Measurements from ENCODE around the gene POGLUT2. TPM values are rescaled to one million over a fixed set of nuclear protein-coding genes. Genes with fewer than 3 reads are reported as not detected.

POGLUT2 gene
- total and polyA plus RNA-seq, 2 donors (not counting 3 experiments of a cell fraction or from before 2014, with no cell fraction given), result 17.9 to 22.5 TPM

GRCh38 chr13:102825400-102825799 is 26.6 kb upstream of the POGLUT2 start:
- no peaks in the 10 kb centered on the region for H3K79me2 ChIP-seq (ENCODE audit: control insufficient read depth, insufficient read depth, low read length)
- dilution Hi-C loops (cut with MboI; ENCODE audit: extremely low pct_ligation_motif_present, low sequenced_read_pairs) (no loop called here), intact Hi-C loops (cut with micrococcal nuclease) (no loop called here)
- TF ChIP-seq CTCF (IDR thresholded peaks at IDR 0.05; ENCODE audit: extremely low read depth in 1 of 2, insufficient read depth in 1 of 2, low read depth in 1 of 2, low read length in 2 of 2) (no peak), EZH2 (IDR thresholded peaks at IDR 0.05; ENCODE audit: borderline replicate concordance, low read depth, low read length, severe bottlenecking) (no peak), POLR2A (IDR thresholded peaks at IDR 0.05; ENCODE audit: low read depth, low read length) (no peak), GATA2 (IDR thresholded peaks at IDR 0.05; ENCODE audit: insufficient read depth, insufficient read length, low read depth, low read length) (no peak), JUN (IDR thresholded peaks at IDR 0.05; ENCODE audit: borderline replicate concordance, insufficient read depth, insufficient read length, low read depth) (no peak)
- H3K4me2 ChIP-seq (ENCODE audit: insufficient read depth, low read length), result peak overlapping the region; percentile 93
- H2AFZ ChIP-seq (ENCODE audit: low read depth, low read length), result peak overlapping the region; percentile 11
- H3K27ac ChIP-seq (ENCODE audit: insufficient read depth, low read depth, low read length), result peak overlapping the region; percentile 42
- H4K20me1 ChIP-seq (replicated peaks; ENCODE audit: control insufficient read depth, extremely low read depth, insufficient read depth, low read length), result no peaks in the 10 kb centered on the region
- H3K9me3 ChIP-seq (replicated peaks; ENCODE audit: control insufficient read depth, insufficient read depth, low read length), result no peaks in the 10 kb centered on the region
- H3K9ac ChIP-seq (replicated peaks; ENCODE audit: extremely low read depth, insufficient read depth, low read length), result no peak overlapping the region
- no peaks in the 10 kb centered on the region for H3K9me1 ChIP-seq (replicated peaks; ENCODE audit: control insufficient read depth, extremely low read depth, insufficient read depth, low read length)
- DNase-seq (ENCODE audit: low read depth, low spot score) (no peak), FAIRE-seq (no peak)
- no TSS peak for BruUV-seq (replicated peaks)
- peaks cover 16% of the 10 kb centered on the region for H3K4me1 ChIP-seq (ENCODE audit: control insufficient read depth, extremely low read depth, insufficient read depth, low read length)
- peaks cover 4 to 7% of the 10 kb centered on the region in 2 experiments for H3K36me3 ChIP-seq (ENCODE audit: control insufficient read depth in 2 of 2, extremely low read depth in 1 of 2, insufficient read depth in 2 of 2, low read length in 2 of 2)
- H3K27me3 ChIP-seq (ENCODE audit: control insufficient read depth in 2 of 2, insufficient read depth in 2 of 2, low read length in 2 of 2), result no peaks in the 10 kb centered on the region
- ChIA-PET CTCF (interaction anchor here (0.9 to 1.5 kb wide), 5 partner anchors 18 to 269 kb away, joined by 3 to 5 read pairs (median 5); no protein-coding TSS in a partner anchor), POLR2A (no interaction called here)
- H3K4me3 ChIP-seq (replicated peaks in 1 of 3; ENCODE audit: insufficient read depth in 1 of 3, low read depth in 1 of 3, low read length in 3 of 3), result no peak overlapping the region

DNA sequence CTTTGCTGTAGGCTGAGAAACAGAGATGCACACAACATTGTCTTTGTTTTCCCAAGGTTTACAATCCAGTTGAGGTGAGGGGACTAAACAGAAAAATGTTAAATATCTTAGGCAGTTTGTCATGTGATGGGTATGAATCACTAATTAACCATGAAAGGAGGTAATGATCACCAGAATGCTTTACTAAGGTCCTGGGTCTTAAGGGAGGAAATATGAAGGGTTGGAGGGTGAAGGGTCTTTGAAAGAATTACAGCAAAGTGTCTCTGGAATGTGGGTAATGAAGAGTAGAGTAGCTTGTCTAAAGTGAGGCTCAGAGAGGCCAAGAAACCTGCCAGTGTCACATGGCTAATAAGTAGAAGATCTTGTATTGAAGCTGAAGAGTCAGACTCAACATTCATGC is 19.1 kb upstream of the POGLUT2 start:
- Histone ChIP-seq H3K36me3 (ENCODE audit: control insufficient read depth in 2 of 2, extremely low read depth in 1 of 2, insufficient read depth in 2 of 2, low read length in 2 of 2) (peaks cover 2 to 6% of the 10 kb centered on the region in 2 experiments), H2AFZ (ENCODE audit: low read depth, low read length) (no peak overlapping the region), H3K9me1 (replicated peaks; ENCODE audit: control insufficient read depth, extremely low read depth, insufficient read depth, low read length) (no peaks in the 10 kb centered on the region), H3K4me2 (ENCODE audit: insufficient read depth, low read length) (no peak overlapping the region), H3K4me1 (ENCODE audit: control insufficient read depth, extremely low read depth, insufficient read depth, low read length) (no peaks in the 10 kb centered on the region), H4K20me1 (replicated peaks; ENCODE audit: control insufficient read depth, extremely low read depth, insufficient read depth, low read length) (peaks cover 3% of the 10 kb centered on the region), H3K4me3 (replicated peaks in 1 of 3; ENCODE audit: insufficient read depth in 1 of 3, low read depth in 1 of 3, low read length in 3 of 3) (no peak overlapping the region), H3K9ac (replicated peaks; ENCODE audit: extremely low read depth, insufficient read depth, low read length) (no peak overlapping the region), H3K27me3 (ENCODE audit: control insufficient read depth in 2 of 2, insufficient read depth in 2 of 2, low read length in 2 of 2) (no peaks in the 10 kb centered on the region), H3K27ac (ENCODE audit: insufficient read depth, low read depth, low read length) (no peak overlapping the region), H3K9me3 (replicated peaks; ENCODE audit: control insufficient read depth, insufficient read depth, low read length) (no peaks in the 10 kb centered on the region), H3K79me2 (ENCODE audit: control insufficient read depth, insufficient read depth, low read length) (peaks cover 10% of the 10 kb centered on the region)
- no peak for DNase-seq (ENCODE audit: low read depth, low spot score)
- CTCF ChIA-PET, result no interaction called here
- no peak for TF ChIP-seq MYC (IDR thresholded peaks at IDR 0.05; ENCODE audit: low read depth, low read length)
- no peak for TF ChIP-seq POLR2A (IDR thresholded peaks at IDR 0.05; ENCODE audit: low read depth, low read length)
- no peak for TF ChIP-seq CTCF (IDR thresholded peaks at IDR 0.05; ENCODE audit: extremely low read depth in 1 of 2, insufficient read depth in 1 of 2, low read depth in 1 of 2, low read length in 2 of 2)
- no peak for TF ChIP-seq POLR2AphosphoS5 (IDR thresholded peaks at IDR 0.05; ENCODE audit: insufficient read depth, low read depth, low read length)
- TF ChIP-seq, protein P1, sequence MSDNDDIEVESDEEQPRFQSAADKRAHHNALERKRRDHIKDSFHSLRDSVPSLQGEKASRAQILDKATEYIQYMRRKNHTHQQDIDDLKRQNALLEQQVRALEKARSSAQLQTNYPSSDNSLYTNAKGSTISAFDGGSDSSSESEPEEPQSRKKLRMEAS (IDR thresholded peaks at IDR 0.05; ENCODE audit: insufficient read depth, insufficient read length), result no peak
- TF ChIP-seq EZH2 (IDR thresholded peaks at IDR 0.05; ENCODE audit: borderline replicate concordance, low read depth, low read length, severe bottlenecking), result no peak
- TF ChIP-seq GATA2 (IDR thresholded peaks at IDR 0.05; ENCODE audit: insufficient read depth, insufficient read length, low read depth, low read length), result no peak
- TF ChIP-seq FOS (IDR thresholded peaks at IDR 0.05; ENCODE audit: borderline replicate concordance, insufficient read depth, low read length), result no peak
- dilution Hi-C loops (cut with MboI; ENCODE audit: extremely low pct_ligation_motif_present, low sequenced_read_pairs) (no loop called here), intact Hi-C loops (cut with micrococcal nuclease) (no loop called here)
- no peak for FAIRE-seq
- no TSS peak for BruUV-seq (replicated peaks)
- POLR2A ChIA-PET, result no interaction called here
